SK-N-SH (cell line): Measurements from ENCODE around the gene PRSS38.

ENCODE experiments used
- IRF3 ChIP-seq: fragments of 150-350 bp; IDR thresholded peaks from 2 replicates; pipeline ENCODE4 v1.6.1; 2016; ENCODE audit warnings: mild to moderate bottlenecking, low read depth, low read length
- POLR2AphosphoS5 ChIP-seq: IDR thresholded peaks from 2 replicates; pipeline ENCODE4 v1.6.1; 2012; ENCODE audit warnings: low read depth, low read length
- RAD21 ChIP-seq: IDR thresholded peaks from 2 replicates; pipeline ENCODE4 v1.6.1; 2012; ENCODE audit warnings: mild to moderate bottlenecking, low read length
- RCOR1 ChIP-seq: fragments of 150-350 bp; IDR thresholded peaks from 2 replicates; pipeline ENCODE4 v1.6.1; 2017; ENCODE audit warnings: antibody characterized with exemption, low read length
- REST ChIP-seq: IDR thresholded peaks from 2 replicates; pipeline ENCODE4 v1.6.1; 2012; ENCODE audit warnings: mild to moderate bottlenecking, low read depth, low read length, moderate library complexity
- TCF12 ChIP-seq: IDR thresholded peaks from 2 replicates; pipeline ENCODE4 v1.4.0; 2012
- TF ChIP-seq, protein P1 (sequence below): fragments of 200-600 bp; sonication (generic); IDR thresholded peaks from 2 replicates; pipeline ENCODE4 v1.6.1; 2017; ENCODE audit warnings: antibody characterized with exemption, mild to moderate bottlenecking, moderate library complexity

- TF ChIP-seq RAD21 (no peak), IRF3 (no peak), TCF12 (no peak), RCOR1 (no peak), REST (no peak), POLR2AphosphoS5 (no peak)
- TF ChIP-seq, protein P1, sequence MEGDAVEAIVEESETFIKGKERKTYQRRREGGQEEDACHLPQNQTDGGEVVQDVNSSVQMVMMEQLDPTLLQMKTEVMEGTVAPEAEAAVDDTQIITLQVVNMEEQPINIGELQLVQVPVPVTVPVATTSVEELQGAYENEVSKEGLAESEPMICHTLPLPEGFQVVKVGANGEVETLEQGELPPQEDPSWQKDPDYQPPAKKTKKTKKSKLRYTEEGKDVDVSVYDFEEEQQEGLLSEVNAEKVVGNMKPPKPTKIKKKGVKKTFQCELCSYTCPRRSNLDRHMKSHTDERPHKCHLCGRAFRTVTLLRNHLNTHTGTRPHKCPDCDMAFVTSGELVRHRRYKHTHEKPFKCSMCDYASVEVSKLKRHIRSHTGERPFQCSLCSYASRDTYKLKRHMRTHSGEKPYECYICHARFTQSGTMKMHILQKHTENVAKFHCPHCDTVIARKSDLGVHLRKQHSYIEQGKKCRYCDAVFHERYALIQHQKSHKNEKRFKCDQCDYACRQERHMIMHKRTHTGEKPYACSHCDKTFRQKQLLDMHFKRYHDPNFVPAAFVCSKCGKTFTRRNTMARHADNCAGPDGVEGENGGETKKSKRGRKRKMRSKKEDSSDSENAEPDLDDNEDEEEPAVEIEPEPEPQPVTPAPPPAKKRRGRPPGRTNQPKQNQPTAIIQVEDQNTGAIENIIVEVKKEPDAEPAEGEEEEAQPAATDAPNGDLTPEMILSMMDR, result no peak
Measured at GRCh38 chr1:227790868-227791267, 24.6 kb upstream of the PRSS38 start.
